Gastroesophageal sphincter (tissue), 3 donors: ENCODE results near the gene RBM23.

Experiments used
- CTCF ChIP-seq, 4 experiments: fragments of 200-600 bp in 2 of 4; fragments of 450-650 bp in 2 of 4; sonication (generic) in 1 of 4; IDR thresholded peaks; one replicate each; pipeline ENCODE4 v1.5.1; 2017 to 2019; ENCODE audit warnings: antibody characterized with exemption in 4 of 4, mild to moderate bottlenecking in 2 of 4, moderate library complexity in 2 of 4
- POLR2A ChIP-seq, 2 donors: fragments of 450-650 bp; IDR thresholded peaks; one replicate each; pipeline ENCODE4 v1.6.1; 2017; ENCODE audit warnings: antibody characterized with exemption in 2 of 2, mild to moderate bottlenecking in 2 of 2, moderate library complexity in 1 of 2

- no peak for TF ChIP-seq CTCF (IDR thresholded peaks at IDR 0.05)
- no peak for TF ChIP-seq POLR2A (IDR thresholded peaks at IDR 0.05)
These were observed 22.6 kb downstream of the RBM23 start for GRCh38 chr14:22896356-22896755.
